Measurements from ENCODE around the gene RPL6. TPM values are rescaled to one million over a fixed set of nuclear protein-coding genes. Genes with fewer than 3 reads are reported as not detected.

Gene RPL6
- total and polyA plus RNA-seq, 9 of the 15 experiments (the other 6 are each of a cell fraction or from before 2014, with no cell fraction given) = 1,519 to 3,103 (median 2,396) TPM

GRCh38 chr12:112409064-112409905 lies at the start of gene RPL6 (continued):
- TF ChIP-seq ZNF41 (CRISPR knock-in tag; conservative IDR thresholded peaks at IDR 0.05) (no peak), ZNF699 (CRISPR knock-in tag; IDR thresholded peaks at IDR 0.05; ENCODE audit: insufficient replicate concordance) (no peak), STAT5B (CRISPR knock-in tag; IDR thresholded peaks at IDR 0.05) (no peak), IRF1 (CRISPR knock-in tag; IDR thresholded peaks at IDR 0.05; ENCODE audit: borderline replicate concordance) (no peak), OTX1 (CRISPR knock-in tag; IDR thresholded peaks at IDR 0.05) (no peak), CHCHD3 (CRISPR knock-in tag; IDR thresholded peaks at IDR 0.05) (no peak), SREBF2 (CRISPR knock-in tag; IDR thresholded peaks at IDR 0.05) (no peak), ZBTB9 (CRISPR knock-in tag; IDR thresholded peaks at IDR 0.05) (no peak), MTF1 (CRISPR knock-in tag; IDR thresholded peaks at IDR 0.05; ENCODE audit: borderline replicate concordance) (no peak), CBFA2T2 (conservative IDR thresholded peaks at IDR 0.05) (no peak)
- TF ChIP-seq, protein P1, sequence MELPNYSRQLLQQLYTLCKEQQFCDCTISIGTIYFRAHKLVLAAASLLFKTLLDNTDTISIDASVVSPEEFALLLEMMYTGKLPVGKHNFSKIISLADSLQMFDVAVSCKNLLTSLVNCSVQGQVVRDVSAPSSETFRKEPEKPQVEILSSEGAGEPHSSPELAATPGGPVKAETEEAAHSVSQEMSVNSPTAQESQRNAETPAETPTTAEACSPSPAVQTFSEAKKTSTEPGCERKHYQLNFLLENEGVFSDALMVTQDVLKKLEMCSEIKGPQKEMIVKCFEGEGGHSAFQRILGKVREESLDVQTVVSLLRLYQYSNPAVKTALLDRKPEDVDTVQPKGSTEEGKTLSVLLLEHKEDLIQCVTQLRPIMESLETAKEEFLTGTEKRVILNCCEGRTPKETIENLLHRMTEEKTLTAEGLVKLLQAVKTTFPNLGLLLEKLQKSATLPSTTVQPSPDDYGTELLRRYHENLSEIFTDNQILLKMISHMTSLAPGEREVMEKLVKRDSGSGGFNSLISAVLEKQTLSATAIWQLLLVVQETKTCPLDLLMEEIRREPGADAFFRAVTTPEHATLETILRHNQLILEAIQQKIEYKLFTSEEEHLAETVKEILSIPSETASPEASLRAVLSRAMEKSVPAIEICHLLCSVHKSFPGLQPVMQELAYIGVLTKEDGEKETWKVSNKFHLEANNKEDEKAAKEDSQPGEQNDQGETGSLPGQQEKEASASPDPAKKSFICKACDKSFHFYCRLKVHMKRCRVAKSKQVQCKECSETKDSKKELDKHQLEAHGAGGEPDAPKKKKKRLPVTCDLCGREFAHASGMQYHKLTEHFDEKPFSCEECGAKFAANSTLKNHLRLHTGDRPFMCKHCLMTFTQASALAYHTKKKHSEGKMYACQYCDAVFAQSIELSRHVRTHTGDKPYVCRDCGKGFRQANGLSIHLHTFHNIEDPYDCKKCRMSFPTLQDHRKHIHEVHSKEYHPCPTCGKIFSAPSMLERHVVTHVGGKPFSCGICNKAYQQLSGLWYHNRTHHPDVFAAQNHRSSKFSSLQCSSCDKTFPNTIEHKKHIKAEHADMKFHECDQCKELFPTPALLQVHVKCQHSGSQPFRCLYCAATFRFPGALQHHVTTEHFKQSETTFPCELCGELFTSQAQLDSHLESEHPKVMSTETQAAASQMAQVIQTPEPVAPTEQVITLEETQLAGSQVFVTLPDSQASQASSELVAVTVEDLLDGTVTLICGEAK (IDR thresholded peaks at IDR 0.05) = peak; percentile 98
- TF ChIP-seq, protein P1 (CRISPR knock-in tag; IDR thresholded peaks at IDR 0.05) = no peak
- TF ChIP-seq, protein P2, sequence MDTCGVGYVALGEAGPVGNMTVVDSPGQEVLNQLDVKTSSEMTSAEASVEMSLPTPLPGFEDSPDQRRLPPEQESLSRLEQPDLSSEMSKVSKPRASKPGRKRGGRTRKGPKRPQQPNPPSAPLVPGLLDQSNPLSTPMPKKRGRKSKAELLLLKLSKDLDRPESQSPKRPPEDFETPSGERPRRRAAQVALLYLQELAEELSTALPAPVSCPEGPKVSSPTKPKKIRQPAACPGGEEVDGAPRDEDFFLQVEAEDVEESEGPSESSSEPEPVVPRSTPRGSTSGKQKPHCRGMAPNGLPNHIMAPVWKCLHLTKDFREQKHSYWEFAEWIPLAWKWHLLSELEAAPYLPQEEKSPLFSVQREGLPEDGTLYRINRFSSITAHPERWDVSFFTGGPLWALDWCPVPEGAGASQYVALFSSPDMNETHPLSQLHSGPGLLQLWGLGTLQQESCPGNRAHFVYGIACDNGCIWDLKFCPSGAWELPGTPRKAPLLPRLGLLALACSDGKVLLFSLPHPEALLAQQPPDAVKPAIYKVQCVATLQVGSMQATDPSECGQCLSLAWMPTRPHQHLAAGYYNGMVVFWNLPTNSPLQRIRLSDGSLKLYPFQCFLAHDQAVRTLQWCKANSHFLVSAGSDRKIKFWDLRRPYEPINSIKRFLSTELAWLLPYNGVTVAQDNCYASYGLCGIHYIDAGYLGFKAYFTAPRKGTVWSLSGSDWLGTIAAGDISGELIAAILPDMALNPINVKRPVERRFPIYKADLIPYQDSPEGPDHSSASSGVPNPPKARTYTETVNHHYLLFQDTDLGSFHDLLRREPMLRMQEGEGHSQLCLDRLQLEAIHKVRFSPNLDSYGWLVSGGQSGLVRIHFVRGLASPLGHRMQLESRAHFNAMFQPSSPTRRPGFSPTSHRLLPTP (IDR thresholded peaks at IDR 0.05; ENCODE audit: borderline replicate concordance, extremely low read depth, insufficient read length) = peak; percentile 69

Measured in K562 (cell line).